ENCODE data around the gene PIGX.

GRCh38 chr3:196706327-196706726, 5.8 kb upstream of the PIGX start:
- TF ChIP-seq SP1 (IDR thresholded peaks at IDR 0.05), result no peak
- no peak for TF ChIP-seq TARDBP (IDR thresholded peaks at IDR 0.05)
- no peak for TF ChIP-seq SUZ12 (IDR thresholded peaks at IDR 0.05)
- no peak for TF ChIP-seq FOXA1 (IDR thresholded peaks at IDR 0.05)
- TF ChIP-seq FOXK2 (IDR thresholded peaks at IDR 0.05), result no peak
- no peak for TF ChIP-seq BHLHE40 (IDR thresholded peaks at IDR 0.05; ENCODE audit: borderline replicate concordance)
- no peak for TF ChIP-seq PKNOX1 (IDR thresholded peaks at IDR 0.05)
- TF ChIP-seq LEF1 (IDR thresholded peaks at IDR 0.05; ENCODE audit: borderline replicate concordance), result no peak
- TF ChIP-seq NFRKB (IDR thresholded peaks at IDR 0.05), result no peak
